Activated CD4-positive, alpha-beta T cell treated with anti-CD3 and anti-CD28 coated beads, Interleukin-2, amount 10 ng/mL, durations not matched to agents 24 days and 14 days (primary cell): Measurements from ENCODE around the gene FTSJ3. TPM values are rescaled to one million over a fixed set of nuclear protein-coding genes. Genes with fewer than 3 reads are reported as not detected.
"Not testable (repeated sequence)": the region's sequence is repeated elsewhere in the genome, so short reads cannot be mapped to it uniquely, and the experiment has no call there.

ENCODE experiments used
- DNase-seq: peaks from one replicate; pipeline ENCODE4 v3.0.0; 2022
- H3K27ac Mint-ChIP-seq: one replicate; pipeline ENCODE4 v1.8.0; 2022; ENCODE audit warnings: mild to moderate bottlenecking, mixed read lengths
- H3K27me3 Mint-ChIP-seq: one replicate; pipeline ENCODE4 v1.8.0; 2022; ENCODE audit warnings: mixed read lengths
- H3K36me3 Mint-ChIP-seq: one replicate; pipeline ENCODE4 v1.8.0; 2022; ENCODE audit warnings: low read depth, mild to moderate bottlenecking, mixed read lengths
- H3K4me1 Mint-ChIP-seq: one replicate; pipeline ENCODE4 v1.8.0; 2021; ENCODE audit warnings: mixed read lengths
- H3K4me3 Mint-ChIP-seq: one replicate; pipeline ENCODE4 v1.8.0; 2022; ENCODE audit warnings: mild to moderate bottlenecking, moderate library complexity, mixed read lengths
- H3K9me3 Mint-ChIP-seq: one replicate; pipeline ENCODE4 v1.8.0; 2021; ENCODE audit warnings: mixed read lengths
- intact Hi-C: fragments of 100-400 bp; cut with micrococcal nuclease; formaldehyde crosslinking; loops from one replicate; pipeline ENCODE4 v1.15.1; 2023
- total RNA-seq: library from RNA; stranded (reverse); gene quantifications from 2 replicates; pipeline ENCODE4 v1.2.3, GENCODE V29; 2022

FTSJ3 gene
- total RNA-seq, 1 donor from 2014 or later = 100 TPM

DNA sequence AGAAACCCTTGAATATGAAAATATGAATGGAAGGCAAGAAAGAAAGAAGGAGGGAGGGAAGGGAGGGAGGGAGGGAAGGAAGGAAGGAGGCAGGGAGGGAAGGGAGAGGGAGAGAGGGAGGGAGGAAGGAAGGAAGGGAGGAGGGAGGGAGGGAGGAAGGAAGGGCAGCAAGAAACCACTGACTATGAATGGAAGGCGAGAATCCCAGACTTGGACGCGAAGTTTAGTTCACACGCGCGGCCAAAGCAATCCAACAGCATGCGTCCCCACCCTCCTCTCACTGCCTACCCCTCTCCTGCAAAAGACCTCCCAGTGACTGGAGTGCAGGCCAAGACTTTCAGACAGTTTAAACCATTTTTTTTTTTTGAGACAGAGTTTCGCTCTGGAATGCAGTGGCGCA is 22.9 kb upstream of the FTSJ3 start:
- DNase-seq = no peak
- H3K4me3 Mint-ChIP-seq = no peak overlapping the region
- peaks cover 7% of the 10 kb centered on the region for H3K36me3 Mint-ChIP-seq
- intact Hi-C loops = no loop called here
- peaks cover 19% of the 10 kb centered on the region for H3K4me1 Mint-ChIP-seq
- H3K27me3 Mint-ChIP-seq = peaks cover 16% of the 10 kb centered on the region
- H3K9me3 Mint-ChIP-seq = peaks cover 11% of the 10 kb centered on the region
- H3K27ac Mint-ChIP-seq = no peak overlapping the region

DNA sequence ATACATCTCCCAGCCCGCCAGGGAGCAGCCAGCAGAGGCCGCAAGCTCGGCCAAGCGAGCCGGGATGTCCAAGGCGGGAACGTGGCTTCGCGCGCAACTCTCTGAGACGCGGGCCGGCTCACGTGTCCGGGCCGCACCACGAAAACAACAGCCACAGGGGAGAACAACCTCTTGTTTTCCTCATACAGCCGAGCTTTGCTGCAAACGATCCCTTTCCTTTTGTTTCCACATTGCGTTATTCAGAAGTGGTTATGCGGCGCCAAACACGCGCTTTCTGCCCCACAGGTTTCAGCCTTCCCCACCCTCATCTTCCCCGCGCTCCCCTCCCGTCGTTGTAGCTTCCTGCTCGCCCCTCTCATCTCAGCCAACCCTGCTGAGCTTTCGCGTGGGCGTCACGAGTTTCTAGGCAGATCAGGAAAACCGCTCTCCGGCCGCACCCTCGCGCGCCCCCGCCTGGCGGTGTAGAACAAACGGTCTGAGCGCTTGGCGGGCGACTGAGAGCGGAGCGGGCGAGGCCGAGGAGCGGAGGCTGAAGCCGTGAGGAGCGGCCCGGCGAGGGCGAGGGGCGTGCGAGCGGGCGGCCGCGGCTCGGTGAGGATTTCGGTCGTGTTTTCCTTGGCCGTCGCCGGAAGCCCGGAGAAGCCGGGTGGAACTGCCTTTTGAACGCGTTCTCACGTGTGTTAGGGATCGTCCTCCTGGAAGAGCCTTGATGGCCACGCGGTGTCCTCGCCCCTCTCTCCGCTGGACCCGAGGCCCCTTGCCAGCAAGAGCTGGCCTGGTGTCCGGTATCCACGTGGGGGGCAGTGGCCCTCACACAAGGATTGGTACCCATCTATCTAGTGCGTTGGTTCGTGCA is 21.6 kb upstream of the FTSJ3 start:
- peak; percentile 99 for DNase-seq
- Mint-ChIP-seq H3K36me3 (peaks cover 7% of the 10 kb centered on the region), H3K27ac (peak overlapping the region; percentile 99), H3K9me3 (peaks cover 11% of the 10 kb centered on the region), H3K4me3 (peak overlapping the region; percentile 91), H3K4me1 (peaks cover 22% of the 10 kb centered on the region), H3K27me3 (peaks cover 12% of the 10 kb centered on the region)
- intact Hi-C loops = no loop called here

DNA sequence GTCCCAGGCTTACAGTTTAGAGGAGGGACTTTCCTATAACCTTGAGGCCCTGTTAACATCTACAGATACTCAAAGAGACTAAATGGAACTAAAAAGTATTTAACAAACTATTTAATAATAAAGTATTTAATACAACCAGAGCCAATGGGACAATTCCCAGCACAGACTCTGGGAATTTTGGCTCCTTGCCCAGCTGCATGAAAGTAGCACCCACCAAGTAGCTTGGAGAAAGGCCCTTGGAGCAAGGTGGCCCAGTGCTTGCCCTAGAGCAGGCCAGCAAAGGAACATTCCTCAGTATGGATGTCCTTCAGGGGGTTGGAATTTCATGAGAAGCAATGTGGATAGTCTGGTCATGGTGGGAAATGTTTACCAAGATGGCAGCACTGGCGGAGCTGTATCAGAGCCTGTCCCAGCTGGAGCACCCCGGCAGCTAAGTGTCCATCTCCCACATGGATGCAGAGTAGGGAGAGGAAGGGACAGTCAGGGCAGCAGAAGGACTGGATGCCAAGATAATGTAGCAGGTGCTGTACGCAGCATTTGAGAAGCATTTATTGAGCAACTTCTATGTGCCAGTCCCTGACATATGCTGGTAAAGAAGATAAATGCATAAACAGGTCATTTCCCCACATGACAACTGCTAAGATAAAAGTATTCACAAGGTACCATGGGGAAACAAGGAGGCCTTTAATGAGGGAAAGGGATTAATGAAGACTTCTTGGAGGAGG is 20.2 kb upstream of the FTSJ3 start:
- intact Hi-C loops = no loop called here
- Mint-ChIP-seq H3K9me3 (peaks cover 11% of the 10 kb centered on the region), H3K4me1 (peaks cover 28% of the 10 kb centered on the region), H3K27me3 (peaks cover 8% of the 10 kb centered on the region), H3K4me3 (peak overlapping the region; percentile 91), H3K36me3 (peaks cover 7% of the 10 kb centered on the region), H3K27ac (peak overlapping the region; percentile 75)
- DNase-seq = no peak

DNA sequence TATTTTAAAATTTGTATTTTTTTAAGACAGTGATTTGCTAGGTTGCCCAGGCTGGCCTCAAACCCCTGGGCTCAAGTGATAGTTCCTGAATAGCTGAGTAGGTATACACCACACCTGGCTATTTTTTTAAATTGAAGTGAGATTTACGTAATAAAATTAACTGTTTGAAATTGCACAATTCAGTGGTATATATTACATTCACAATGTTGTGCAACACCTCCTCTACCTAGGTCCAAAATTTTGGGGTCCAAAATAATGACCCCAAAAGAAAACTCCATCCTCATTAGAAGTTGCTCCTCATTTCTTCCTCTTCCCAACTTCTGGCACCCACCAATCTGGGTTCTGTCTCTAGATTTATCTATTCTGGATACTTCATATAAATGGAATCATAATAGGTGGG is 18.0 kb upstream of the FTSJ3 start:
- H3K27me3 Mint-ChIP-seq = peaks cover 2% of the 10 kb centered on the region
- intact Hi-C loops = no loop called here
- no peak overlapping the region for H3K4me3 Mint-ChIP-seq
- H3K4me1 Mint-ChIP-seq = peaks cover 38% of the 10 kb centered on the region
- H3K36me3 Mint-ChIP-seq = peaks cover 10% of the 10 kb centered on the region
- no peak for DNase-seq
- H3K27ac Mint-ChIP-seq = no peak overlapping the region
- H3K9me3 Mint-ChIP-seq = peaks cover 11% of the 10 kb centered on the region

DNA sequence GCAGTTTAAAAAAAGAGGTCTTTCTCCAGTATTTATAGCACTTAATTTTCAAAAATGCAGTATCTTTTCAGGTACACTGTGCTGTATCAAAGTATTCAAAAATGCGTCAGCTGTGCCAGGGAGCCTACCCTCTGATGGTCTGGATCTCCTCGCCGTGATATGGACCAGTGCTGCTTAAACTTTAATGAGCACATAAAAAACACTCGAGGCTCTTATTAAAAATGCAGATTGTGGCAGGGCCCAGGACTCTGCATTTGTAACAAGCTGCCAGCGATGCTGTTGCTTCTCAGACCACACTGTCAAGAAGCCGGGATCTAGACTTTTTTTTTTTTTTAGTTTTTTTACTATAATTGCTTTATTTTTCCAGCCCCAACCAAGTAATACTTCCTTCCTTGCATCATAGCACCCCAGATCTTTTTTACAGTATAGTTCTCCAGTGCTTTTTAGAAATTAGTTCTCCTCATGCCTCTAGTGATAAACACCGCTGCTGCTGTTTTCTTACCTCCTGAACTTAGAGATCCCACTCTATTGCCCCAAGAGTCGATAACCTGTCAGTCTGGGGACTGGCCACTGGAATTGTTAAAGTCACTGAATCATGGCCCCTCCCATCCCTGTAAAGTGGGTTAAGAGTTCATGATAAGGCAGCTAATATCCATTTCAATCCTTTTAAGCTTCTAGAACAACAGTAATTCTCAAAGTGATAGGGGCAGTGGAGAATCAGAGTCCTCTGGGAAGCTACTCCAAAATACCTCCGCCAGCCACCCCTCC is 16.6 kb upstream of the FTSJ3 start:
- intact Hi-C loops = loop anchor here (1.0 to 5.0 kb wide), 7 partner anchors 17 to 661 kb away; partner anchors contain the start of genes DCAF7, ERN1, FTSJ3 and PSMC5
- H3K4me1 Mint-ChIP-seq = peaks cover 37% of the 10 kb centered on the region
- H3K27me3 Mint-ChIP-seq = no peaks in the 10 kb centered on the region

DNA sequence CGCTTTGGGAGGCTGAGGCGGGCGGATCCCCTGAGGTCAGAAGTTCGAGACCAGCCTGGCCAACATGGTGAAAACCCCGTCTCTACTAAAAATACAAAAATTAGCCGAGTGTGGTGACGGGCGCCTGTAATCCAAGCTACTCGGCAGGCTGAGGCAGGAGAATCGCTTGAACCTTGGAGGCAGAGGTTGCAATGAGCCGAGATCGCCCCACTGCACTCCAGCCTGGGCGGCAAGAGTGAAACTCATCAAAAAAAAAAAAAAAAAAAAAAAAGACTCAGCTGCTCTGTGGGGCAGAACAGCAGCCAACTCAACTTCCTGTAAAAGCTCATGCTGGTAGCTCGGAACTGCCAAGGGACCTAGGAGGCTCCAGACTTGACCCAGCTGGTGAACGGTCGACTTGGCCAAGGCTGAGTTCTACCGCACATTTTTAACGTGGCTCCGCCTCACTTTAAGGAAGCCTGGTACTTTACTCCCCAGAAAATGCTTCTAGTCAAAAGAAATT is 16.0 kb upstream of the FTSJ3 start:
- H3K27me3 Mint-ChIP-seq, H3K9me3 Mint-ChIP-seq: not testable (repeated sequence)
- Mint-ChIP-seq H3K36me3 (peaks cover 10% of the 10 kb centered on the region), H3K4me1 (peaks cover 33% of the 10 kb centered on the region), H3K4me3 (peak overlapping the region; percentile 98), H3K27ac (peak overlapping the region; percentile 93)
- peak; percentile 78 for DNase-seq
- intact Hi-C loops = loop anchor here (1.0 to 5.0 kb wide), 7 partner anchors 16 to 662 kb away; partner anchors contain the start of genes DCAF7, ERN1, FTSJ3 and PSMC5

More for the DNA sequence above, 16.6 kb upstream of the FTSJ3 start:
- no peak for DNase-seq
- peak overlapping the region; percentile 93 for H3K27ac Mint-ChIP-seq
- peaks cover 10% of the 10 kb centered on the region for H3K9me3 Mint-ChIP-seq
- H3K4me3 Mint-ChIP-seq = peak overlapping the region; percentile 98
- peaks cover 12% of the 10 kb centered on the region for H3K36me3 Mint-ChIP-seq

DNA sequence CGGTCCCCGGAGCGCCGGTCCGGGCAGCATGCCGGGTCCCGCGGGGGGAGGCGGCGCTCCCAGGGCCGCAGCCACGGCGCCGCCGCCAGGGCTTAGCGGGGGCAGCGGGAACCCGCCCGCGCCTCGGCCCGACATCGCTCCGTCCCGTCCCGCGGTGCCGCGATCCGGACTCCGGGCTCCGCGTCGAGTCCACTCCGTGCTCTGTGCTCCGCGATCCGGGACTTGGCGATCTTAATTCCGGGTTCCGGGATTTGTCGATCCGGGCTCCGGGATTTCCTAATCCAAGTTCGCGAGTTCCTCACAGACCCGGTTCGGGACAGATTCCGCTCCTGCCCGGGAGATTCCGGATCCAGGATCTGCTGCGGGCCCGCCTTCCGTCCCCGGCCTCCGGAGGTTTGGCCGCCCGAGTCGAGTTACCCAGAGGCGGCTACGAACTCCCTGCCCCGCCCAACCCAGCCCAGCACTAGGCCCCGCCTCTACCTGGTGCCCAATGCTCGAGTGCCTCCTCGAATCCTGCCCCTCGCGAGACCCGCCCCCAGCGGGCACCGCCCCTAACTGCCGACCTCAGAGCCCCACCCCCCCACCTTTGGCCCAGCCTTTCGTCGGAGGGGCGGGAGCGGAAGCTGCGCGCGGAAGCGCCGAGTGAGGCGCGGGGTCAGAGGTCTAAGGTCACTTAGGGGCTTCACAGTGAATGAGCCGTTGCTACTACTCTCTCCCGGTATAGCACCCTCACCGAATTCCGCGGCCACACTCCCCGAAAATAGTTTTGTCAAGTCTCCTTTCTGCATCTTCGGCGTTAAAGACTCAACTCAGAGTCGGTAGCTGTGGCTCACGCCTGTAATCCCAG is 15.3 kb upstream of the FTSJ3 start, which contains the start of gene SMARCD2:
Gene SMARCD2, minus strand, starts transcription at position 146 of the 847 bp plus-strand sequence. Its CDS starts 11 bp downstream, at position 135.
- Mint-ChIP-seq H3K27me3 (no peaks in the 10 kb centered on the region), H3K9me3 (peaks cover 2% of the 10 kb centered on the region), H3K4me3 (peak within 1 kb of the TSS; percentile 98), H3K27ac (peak within 1 kb of the TSS; percentile 93), H3K4me1 (peaks cover 27% of the 10 kb centered on the region), H3K36me3 (peaks cover 6% of the 10 kb centered on the region)
- intact Hi-C loops = loop anchor here (1.0 to 5.0 kb wide), 8 partner anchors 15 to 663 kb away; partner anchors contain the start of genes CCDC47, DCAF7, ERN1 and FTSJ3
- peak; percentile 99 for DNase-seq

DNA sequence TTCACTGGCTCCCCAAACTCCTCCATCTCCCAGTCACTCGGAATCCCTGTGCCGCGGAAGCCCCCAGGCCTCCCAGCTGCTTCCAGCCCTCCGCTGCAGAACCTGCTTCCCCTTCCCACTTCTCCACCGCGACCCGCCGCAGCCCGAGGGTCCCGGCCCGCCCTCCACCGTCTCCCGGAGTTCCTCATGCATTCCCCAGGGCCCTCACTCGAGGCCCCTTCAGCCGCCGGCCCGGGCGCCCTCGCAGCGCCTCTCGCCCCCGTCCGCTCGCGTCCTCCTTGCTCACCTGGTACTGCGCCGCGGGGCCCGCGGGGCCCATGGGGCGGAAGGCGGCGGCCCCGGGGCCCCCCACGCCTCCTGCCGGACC is 14.7 kb upstream of the FTSJ3 start:
- H3K36me3 Mint-ChIP-seq = peaks cover 6% of the 10 kb centered on the region
- peaks cover 26% of the 10 kb centered on the region for H3K4me1 Mint-ChIP-seq
- no peaks in the 10 kb centered on the region for H3K9me3 Mint-ChIP-seq
- no peaks in the 10 kb centered on the region for H3K27me3 Mint-ChIP-seq
- peak overlapping the region; percentile 98 for H3K4me3 Mint-ChIP-seq
- H3K27ac Mint-ChIP-seq = peak overlapping the region; percentile 93
- intact Hi-C loops = loop anchor here (1.0 to 5.0 kb wide), 5 partner anchors 69 to 305 kb away; partner anchors contain the start of genes CCDC47, DCAF7 and ERN1
- no peak for DNase-seq

DNA sequence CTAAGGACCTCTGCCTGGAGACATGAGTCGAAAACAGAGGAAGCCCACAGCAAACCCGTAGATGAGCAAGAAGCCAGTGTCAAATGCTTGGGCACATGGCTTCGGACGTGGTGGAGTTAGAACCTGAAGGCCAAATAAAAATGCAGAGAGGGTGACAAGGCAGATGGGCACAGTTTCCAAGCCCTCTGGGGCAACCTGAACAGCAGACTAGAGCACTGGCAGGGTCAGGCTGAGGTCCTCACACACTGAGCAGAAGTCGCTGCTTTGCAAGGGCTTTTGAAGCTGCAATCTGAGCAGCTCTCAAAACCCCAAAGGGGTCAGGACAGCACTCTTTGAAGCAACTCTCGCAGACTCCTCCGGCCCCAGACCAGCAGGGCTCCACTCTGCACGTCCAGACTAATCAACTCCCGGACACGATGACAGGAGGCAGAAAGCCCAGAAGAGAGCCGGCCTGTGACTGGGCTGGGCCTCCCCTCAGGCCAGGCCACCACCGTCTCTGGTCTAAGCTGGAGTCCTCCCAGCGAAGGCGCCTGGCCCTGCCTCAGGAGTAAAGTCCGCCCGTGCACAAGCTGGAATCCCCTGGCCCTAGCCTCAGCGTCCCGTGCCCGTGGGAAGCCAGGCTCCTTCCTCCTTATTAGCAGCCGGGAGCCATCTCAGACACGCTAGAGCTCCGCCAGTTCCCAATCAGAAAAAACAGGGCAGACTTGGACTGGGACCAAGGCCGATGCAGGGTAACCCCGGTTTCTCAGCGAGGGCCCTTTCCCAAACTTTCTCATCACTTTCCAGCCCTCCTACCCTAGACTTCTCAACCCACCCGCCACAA is 14.1 kb upstream of the FTSJ3 start:
- no peaks in the 10 kb centered on the region for H3K27me3 Mint-ChIP-seq
- peaks cover 8% of the 10 kb centered on the region for H3K36me3 Mint-ChIP-seq
- H3K27ac Mint-ChIP-seq = peak overlapping the region; percentile 93
- DNase-seq = peak; percentile 74
- no peaks in the 10 kb centered on the region for H3K9me3 Mint-ChIP-seq
- peaks cover 26% of the 10 kb centered on the region for H3K4me1 Mint-ChIP-seq
- intact Hi-C loops = loop anchor here (1.0 to 5.0 kb wide), 5 partner anchors 68 to 306 kb away; partner anchors contain the start of genes CCDC47, DCAF7 and ERN1
- H3K4me3 Mint-ChIP-seq = peak overlapping the region; percentile 98

DNA sequence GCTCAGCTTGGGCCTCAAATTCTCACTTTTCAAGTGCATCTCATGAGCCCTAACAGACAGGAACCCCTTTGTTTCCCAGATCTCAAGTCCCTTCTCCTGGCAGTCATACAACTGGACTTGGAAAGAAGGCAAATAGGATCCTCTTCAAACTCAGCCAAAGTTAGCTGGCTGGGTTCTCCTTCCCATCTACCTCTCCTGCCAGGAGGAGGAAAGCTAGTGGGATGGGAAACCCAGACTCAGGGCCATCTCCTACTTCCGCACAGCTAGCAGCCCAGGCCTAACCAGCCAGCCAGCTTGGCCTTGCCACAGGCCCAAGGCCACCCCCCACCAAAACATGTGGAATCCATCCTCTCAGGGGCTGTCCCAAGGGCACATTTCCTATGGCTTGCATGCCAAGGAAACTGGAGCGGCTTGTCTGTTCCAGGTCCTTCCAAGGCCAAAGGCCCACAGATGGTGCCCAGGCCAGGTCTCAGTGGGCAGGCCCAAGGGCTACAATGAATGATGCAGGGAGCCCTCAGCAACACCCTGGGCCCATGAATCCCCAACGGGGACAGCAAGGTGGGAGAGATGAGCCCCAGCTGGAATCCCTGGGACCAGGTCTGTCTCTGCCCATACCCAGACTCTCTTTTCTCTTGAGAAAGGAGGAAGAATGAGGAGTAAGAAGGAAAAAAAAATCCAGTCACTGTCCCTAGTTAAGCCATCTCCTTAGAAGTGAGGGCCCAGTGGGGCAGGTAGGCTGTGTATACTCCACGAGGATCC is 13.3 kb upstream of the FTSJ3 start:
- no peaks in the 10 kb centered on the region for H3K9me3 Mint-ChIP-seq
- peaks cover 26% of the 10 kb centered on the region for H3K4me1 Mint-ChIP-seq
- DNase-seq = no peak
- H3K27ac Mint-ChIP-seq = peak overlapping the region; percentile 93
- H3K4me3 Mint-ChIP-seq = peak overlapping the region; percentile 98
- H3K36me3 Mint-ChIP-seq = peaks cover 13% of the 10 kb centered on the region
- intact Hi-C loops = loop anchor here (5.0 kb wide), 2 partner anchors 288 to 307 kb away; partner anchors contain the start of gene DCAF7
- no peaks in the 10 kb centered on the region for H3K27me3 Mint-ChIP-seq

DNA sequence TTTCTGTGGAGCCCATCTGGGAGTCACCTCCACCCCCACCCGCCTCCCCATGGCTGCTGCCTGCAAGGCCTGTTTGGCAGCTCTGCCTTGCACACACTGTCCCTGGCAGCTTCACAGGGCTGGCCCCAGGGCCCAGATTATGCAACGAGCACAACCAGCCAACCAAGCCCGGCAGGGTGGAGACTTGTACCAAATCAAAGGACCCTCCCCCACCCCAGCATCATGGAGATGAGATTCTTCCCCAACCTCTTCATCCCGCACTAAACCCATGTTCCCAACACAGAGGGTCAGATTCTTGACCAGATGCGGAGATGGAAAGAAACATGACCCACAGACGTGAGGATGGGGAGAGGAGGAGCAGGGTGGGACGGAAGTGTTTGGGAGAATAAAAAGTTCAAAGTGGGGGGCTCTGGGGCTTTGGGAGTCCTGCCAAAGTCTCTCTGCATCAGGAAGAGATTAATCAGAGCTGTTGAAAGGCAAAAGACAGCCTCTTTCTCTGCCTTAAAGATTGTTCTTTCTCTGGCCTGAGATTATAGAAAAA is 11.2 kb upstream of the FTSJ3 start:
- intact Hi-C loops = no loop called here

More for the DNA sequence above, 11.2 kb upstream of the FTSJ3 start:
- no peaks in the 10 kb centered on the region for H3K9me3 Mint-ChIP-seq
- H3K36me3 Mint-ChIP-seq = peaks cover 27% of the 10 kb centered on the region
- peak overlapping the region; percentile 55 for H3K4me3 Mint-ChIP-seq
- no peak for DNase-seq
- no peak overlapping the region for H3K27ac Mint-ChIP-seq
- peaks cover 29% of the 10 kb centered on the region for H3K4me1 Mint-ChIP-seq
- H3K27me3 Mint-ChIP-seq = no peaks in the 10 kb centered on the region
